Measurements from ENCODE around the gene TBC1D10B. TPM values are rescaled to one million over a fixed set of nuclear protein-coding genes. Genes with fewer than 3 reads are reported as not detected.

Gene TBC1D10B
- total RNA-seq, 1 donor from 2014 or later: 36.0 TPM

DNA sequence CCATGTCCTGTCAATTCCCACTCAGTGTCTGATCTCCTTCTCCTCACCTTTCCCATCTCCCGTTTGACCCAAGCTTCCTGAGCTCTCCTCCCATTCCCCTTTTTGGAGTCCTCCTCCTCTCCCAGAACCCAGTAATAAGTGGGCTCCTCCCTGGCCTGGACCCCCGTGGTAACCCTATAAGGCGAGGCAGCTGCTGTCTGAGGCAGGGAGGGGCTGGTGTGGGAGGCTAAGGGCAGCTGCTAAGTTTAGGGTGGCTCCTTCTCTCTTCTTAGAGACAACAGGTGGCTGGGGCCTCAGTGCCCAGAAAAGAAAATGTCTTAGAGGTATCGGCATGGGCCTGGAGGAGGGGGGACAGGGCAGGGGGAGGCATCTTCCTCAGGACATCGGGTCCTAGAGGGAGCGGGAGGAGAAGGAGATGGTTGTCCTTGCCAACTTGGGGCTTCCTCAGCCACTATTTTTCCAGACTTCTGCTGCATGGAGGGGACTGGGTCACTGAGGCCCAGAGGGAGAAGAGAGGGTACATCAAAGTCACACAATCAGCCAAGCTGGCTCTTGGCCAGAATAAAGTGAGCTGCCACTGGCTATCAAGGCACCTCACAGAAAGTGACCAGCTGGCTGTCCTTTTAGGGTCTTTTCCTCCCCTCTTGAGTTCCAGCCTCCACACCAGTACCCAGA lies 1.9 kb upstream of the TBC1D10B start:
- no peak for ATAC-seq
- Histone ChIP-seq H3K9me3 (no peaks in the 10 kb centered on the region), H3K36me3 (no peaks in the 10 kb centered on the region), H3K27ac (no peak overlapping the region), H3K27me3 (no peaks in the 10 kb centered on the region), H3K4me3 (no peak overlapping the region), H3K4me1 (peaks cover 23% of the 10 kb centered on the region)
- TF ChIP-seq, protein P1, sequence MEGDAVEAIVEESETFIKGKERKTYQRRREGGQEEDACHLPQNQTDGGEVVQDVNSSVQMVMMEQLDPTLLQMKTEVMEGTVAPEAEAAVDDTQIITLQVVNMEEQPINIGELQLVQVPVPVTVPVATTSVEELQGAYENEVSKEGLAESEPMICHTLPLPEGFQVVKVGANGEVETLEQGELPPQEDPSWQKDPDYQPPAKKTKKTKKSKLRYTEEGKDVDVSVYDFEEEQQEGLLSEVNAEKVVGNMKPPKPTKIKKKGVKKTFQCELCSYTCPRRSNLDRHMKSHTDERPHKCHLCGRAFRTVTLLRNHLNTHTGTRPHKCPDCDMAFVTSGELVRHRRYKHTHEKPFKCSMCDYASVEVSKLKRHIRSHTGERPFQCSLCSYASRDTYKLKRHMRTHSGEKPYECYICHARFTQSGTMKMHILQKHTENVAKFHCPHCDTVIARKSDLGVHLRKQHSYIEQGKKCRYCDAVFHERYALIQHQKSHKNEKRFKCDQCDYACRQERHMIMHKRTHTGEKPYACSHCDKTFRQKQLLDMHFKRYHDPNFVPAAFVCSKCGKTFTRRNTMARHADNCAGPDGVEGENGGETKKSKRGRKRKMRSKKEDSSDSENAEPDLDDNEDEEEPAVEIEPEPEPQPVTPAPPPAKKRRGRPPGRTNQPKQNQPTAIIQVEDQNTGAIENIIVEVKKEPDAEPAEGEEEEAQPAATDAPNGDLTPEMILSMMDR (IDR thresholded peaks at IDR 0.05): no peak
- DNase-seq: no peak
- intact Hi-C loops (cut with DNase I): no loop called here

DNA sequence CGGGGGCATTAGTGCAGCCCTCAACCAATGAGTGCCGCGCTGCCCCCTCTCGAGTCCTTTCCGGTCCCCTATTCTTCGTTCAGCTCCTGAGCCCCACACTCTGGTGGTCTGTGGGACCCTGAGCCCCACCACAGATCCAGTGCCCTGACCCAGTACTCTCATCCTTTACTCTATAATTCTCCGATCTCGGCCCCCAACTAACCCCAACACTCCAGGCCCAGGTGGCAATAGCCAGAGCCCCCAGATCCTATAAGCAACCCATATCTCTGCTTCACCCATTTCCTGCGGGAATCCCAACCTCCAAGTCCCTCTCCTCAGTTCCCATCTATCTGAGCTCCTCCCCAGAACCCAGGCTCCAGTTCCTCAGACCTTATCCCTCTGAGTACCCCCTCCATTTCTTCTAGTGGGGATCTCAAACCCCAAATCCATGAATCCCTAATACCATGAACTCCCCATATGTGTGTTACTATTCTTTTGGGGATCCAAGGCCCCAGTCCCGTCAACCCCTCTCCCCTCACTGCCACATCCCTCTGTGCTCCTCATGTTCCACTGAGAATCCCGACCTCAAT lies 1.0 kb upstream of the TBC1D10B start:
- Histone ChIP-seq H3K4me3 (peak overlapping the region; percentile 56), H3K27me3 (no peaks in the 10 kb centered on the region), H3K27ac (peak overlapping the region; percentile 87), H3K4me1 (peaks cover 24% of the 10 kb centered on the region), H3K36me3 (no peaks in the 10 kb centered on the region), H3K9me3 (no peaks in the 10 kb centered on the region)
- ATAC-seq (no peak), DNase-seq (no peak)
- intact Hi-C loops (cut with DNase I): no loop called here
- TF ChIP-seq, protein P1 (IDR thresholded peaks at IDR 0.05): no peak

DNA sequence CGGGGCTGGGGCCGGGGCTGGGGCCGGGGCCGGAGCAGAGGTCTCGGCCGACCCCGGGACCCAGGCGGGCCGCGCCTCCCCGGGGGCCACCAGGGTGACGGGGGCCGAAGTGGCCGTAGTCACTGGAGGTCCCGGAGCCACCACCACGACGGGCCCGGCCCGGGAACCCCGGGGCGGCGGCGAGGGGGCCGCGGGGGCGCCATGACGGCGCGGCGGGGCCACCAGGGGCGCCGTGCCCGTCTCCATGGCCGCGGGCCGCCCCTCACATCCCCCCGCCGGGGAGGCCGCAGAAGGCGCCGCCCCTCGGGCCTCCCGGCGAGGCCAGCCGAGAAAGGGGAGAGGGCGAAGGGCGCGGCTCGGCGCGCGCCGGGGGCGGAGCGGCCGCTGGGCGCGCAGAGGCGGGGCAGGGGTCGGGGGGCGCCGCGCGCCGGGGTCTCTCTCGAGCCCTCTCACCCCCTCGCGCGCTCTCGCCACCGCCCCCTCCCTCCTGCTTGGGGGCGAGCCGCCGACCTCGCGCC lies 297 bp downstream of the TBC1D10B start:
- TF ChIP-seq, protein P1 (IDR thresholded peaks at IDR 0.05): no peak
- peaks cover 29% of the 10 kb centered on the region for H3K4me1 ChIP-seq
- H3K36me3 ChIP-seq: peaks cover 8% of the 10 kb centered on the region
- H3K27me3 ChIP-seq: no peaks in the 10 kb centered on the region
- no peaks in the 10 kb centered on the region for H3K9me3 ChIP-seq
- DNase-seq: no peak
- H3K4me3 ChIP-seq: peak overlapping the region; percentile 67
- intact Hi-C loops (cut with DNase I): no loop called here
- H3K27ac ChIP-seq: peak overlapping the region; percentile 71
- ATAC-seq: no peak

DNA sequence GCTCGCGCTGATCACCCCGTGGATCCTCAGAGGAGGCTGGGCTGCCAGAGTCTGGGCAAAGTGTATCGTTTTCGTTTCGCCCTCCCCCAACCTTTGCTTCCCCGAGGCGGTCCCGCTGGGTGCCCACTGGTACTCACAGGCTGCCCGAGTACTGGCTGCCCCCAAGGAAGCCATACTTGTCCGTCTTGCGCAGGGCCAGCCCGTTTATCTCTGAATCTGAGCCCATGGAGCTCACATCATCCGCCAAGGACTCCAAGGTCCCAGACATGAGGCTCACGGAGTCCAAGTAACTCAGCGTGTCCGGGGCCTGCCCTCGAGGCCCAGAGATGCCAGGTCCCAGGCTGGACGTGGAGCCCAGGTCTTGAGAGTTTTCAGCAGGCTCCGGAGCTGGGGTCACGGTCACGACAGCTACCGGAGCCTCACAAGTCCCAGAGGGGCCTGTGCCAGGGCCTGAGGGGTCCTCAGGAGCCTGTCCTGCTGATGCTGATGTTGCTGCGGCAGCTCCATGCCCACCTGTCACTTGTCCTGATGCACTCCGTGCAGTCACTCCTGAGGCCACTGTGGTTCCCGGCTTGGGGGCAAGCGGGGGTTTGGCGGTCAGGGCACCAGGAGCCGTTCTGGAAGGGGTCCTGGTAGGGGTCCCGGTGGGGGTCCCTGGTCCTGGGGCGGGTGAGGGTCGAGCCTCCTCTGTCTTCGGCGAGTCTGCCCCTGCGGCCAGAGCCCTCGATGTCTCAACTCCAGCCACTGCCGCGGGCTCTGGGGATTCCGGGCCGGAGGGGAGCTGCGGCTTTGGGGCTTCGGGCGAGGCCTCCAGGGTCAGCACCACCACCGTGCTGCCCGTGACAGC lies 980 bp downstream of the TBC1D10B start:
- ATAC-seq (no peak), DNase-seq (no peak)
- peaks cover 14% of the 10 kb centered on the region for H3K36me3 ChIP-seq
- intact Hi-C loops (cut with DNase I): no loop called here
- peak overlapping the region; percentile 67 for H3K4me3 ChIP-seq
- no peaks in the 10 kb centered on the region for H3K9me3 ChIP-seq
- H3K27ac ChIP-seq: peak overlapping the region; percentile 71
- peaks cover 29% of the 10 kb centered on the region for H3K4me1 ChIP-seq
- H3K27me3 ChIP-seq: no peaks in the 10 kb centered on the region
- TF ChIP-seq, protein P1 (IDR thresholded peaks at IDR 0.05): no peak

DNA sequence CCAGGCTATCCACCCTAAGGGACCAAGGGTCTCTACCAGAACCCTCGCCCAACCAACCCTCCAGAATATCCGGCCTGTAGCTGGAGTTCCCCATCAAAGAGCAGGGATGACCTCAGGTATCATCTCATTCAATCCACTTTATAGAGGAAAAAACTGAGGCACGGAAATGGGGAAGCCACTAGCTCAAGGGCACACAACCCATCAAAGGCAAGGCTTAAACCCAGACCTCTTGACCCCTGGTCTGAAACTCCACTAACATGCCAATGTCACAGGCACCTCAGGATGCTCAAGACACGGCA lies 1.6 kb downstream of the TBC1D10B start:
- H3K4me3 ChIP-seq: peak overlapping the region; percentile 67
- ATAC-seq (no peak), DNase-seq (no peak)
- peak overlapping the region; percentile 71 for H3K27ac ChIP-seq
- peaks cover 20% of the 10 kb centered on the region for H3K36me3 ChIP-seq
- intact Hi-C loops (cut with DNase I): no loop called here
- TF ChIP-seq, protein P1 (IDR thresholded peaks at IDR 0.05): no peak
- H3K4me1 ChIP-seq: peaks cover 29% of the 10 kb centered on the region
- H3K27me3 ChIP-seq: no peaks in the 10 kb centered on the region
- no peaks in the 10 kb centered on the region for H3K9me3 ChIP-seq
